GM20000 (cell line): ENCODE data around the gene NAA10.
A peak's percentile ranks its signal among the peaks of the same experiment; 100 is the strongest.

ENCODE experiments used
- DNase-seq: peaks from one replicate; pipeline ENCODE4 v3.0.0; 2012; ENCODE audit warnings: low spot score
- CTCF ChIP-seq: IDR thresholded peaks from 2 replicates; pipeline ENCODE4 v1.5.1; 2012; ENCODE audit warnings: mild to moderate bottlenecking, control low read depth; ENCODE audit errors: extremely low read depth, missing control alignments

NAA10 gene

GRCh38 chrX:153930011-153930910 is 4.6 kb downstream of the NAA10 start:
- TF ChIP-seq CTCF = no peak
- DNase-seq = no peak

- no peak for DNase-seq
- TF ChIP-seq CTCF = no peak
Measured at GRCh38 chrX:153929576-153929975, 5.3 kb downstream of the NAA10 start.

- no peak for TF ChIP-seq CTCF
- DNase-seq = no peak
Measured at GRCh38 chrX:153928846-153929245, 6.0 kb downstream of the NAA10 start.

GRCh38 chrX:153927922-153928760 is 6.7 kb downstream of the NAA10 start:
- no peak for TF ChIP-seq CTCF
- peak; percentile 95 for DNase-seq

- no peak for DNase-seq
Measured at GRCh38 chrX:153927672-153927921, 7.2 kb downstream of the NAA10 start.

GRCh38 chrX:153926858-153927671 is 7.8 kb downstream of the NAA10 start:
- no peak for TF ChIP-seq CTCF
- peak; percentile 86 for DNase-seq

More at GRCh38 chrX:153927672-153927921, 7.2 kb downstream of the NAA10 start:
- no peak for TF ChIP-seq CTCF
